HG03342 (cell line): Measurements from ENCODE around the gene VPS13A.
A peak's percentile ranks its signal among the peaks of the same experiment; 100 is the strongest.
"Not testable (repeated sequence)": the region's sequence is repeated elsewhere in the genome, so short reads cannot be mapped to it uniquely, and the experiment has no call there.

Experiments used
- ATAC-seq: cut with Tn5 transposase; IDR thresholded peaks from one replicate; pipeline ENCODE4 v1.9.1; 2021; ENCODE audit warnings: mild to moderate bottlenecking, moderate library complexity; ENCODE audit not compliant: unreplicated experiment

Gene VPS13A

DNA sequence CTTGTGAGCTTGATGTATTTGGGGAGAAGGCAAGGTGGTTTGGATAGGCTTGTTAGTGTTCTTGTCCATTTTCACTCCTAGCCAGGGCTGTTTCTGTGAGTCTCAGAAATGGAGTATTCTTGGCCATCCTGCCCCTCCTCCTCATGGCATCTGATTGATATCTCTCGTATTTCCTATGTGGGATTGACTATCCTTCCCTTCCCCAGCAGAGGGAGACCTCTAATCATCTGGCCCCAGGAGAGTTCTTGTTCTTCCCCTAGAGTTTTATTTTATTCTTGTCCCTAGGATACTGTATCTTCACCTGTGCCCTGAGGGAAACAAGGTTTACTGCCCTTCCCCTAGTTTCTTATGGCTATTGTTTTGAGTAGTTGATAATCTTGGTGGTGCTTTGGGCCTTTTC, 114.4 kb downstream of the VPS13A start:
- ATAC-seq: no peak

- no peak for ATAC-seq
Measured at GRCh38 chr9:77293949-77294348, 116.6 kb downstream of the VPS13A start.

DNA sequence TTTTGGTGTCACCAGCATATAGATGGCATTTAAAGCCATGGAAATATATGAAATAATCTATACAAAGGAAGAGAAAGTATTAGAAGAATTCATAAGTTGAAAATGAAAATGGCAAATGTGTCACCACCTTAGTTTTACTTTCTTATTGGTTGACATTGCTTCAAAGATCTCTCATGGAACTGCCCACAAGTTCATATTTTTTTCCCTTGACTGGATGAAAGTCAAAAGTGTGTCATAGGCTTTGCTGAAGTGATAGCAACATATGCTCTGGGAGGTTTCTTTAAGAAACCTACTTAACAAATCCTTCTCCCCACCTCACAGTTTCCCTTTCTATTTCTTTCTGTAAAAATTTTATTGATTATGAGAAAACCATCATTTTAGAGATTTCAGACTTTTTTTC, 127.2 kb downstream of the VPS13A start:
- peak; percentile 51 for ATAC-seq

GRCh38 chr9:77305622-77306400, 128.5 kb downstream of the VPS13A start:
- ATAC-seq: no peak

- ATAC-seq: no peak
Measured at GRCh38 chr9:77307166-77307565, 129.8 kb downstream of the VPS13A start.

- no peak for ATAC-seq
Measured at GRCh38 chr9:77316058-77316457, 138.7 kb downstream of the VPS13A start.

GRCh38 chr9:77325058-77325457, 147.7 kb downstream of the VPS13A start:
- ATAC-seq: no peak

- ATAC-seq: no peak
Measured at GRCh38 chr9:77328102-77328501, 150.8 kb downstream of the VPS13A start.

DNA sequence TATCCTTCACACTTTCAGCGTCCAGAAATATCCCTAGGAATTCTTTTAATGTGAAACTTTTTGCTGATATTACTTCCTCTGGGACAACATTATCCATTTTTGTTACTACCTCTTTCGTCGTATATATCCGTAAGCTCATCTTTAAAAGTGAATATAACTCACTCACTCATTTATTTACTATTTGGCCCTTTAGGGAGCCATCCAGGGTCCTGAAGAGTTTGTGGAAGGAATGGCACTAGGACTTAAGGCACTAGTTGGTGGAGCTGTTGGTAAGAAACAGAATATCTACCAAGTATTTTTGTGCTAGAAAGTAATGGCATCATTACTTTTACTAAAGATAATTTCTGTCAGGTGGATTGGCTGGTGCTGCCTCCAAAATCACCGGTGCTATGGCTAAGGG, 192.7 kb downstream of the VPS13A start:
- ATAC-seq: no peak

DNA sequence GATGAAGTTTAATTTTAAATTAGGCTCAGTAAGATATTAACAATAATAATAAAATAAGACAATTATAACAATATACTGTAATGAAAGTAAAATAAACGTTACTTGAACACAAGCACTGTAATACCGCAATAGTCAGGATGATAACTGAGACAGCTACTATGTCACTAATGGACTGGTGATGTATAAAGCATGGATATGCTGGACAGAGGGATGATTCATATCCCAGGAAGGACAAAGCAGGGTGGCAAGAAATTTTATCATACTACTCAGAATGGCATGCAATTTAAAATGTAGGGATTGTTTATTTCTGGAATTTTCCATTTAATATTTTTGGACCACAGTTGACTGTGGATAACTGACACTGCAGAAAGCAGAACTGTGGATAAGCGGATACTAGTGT, 196.9 kb downstream of the VPS13A start:
- no peak for ATAC-seq

DNA sequence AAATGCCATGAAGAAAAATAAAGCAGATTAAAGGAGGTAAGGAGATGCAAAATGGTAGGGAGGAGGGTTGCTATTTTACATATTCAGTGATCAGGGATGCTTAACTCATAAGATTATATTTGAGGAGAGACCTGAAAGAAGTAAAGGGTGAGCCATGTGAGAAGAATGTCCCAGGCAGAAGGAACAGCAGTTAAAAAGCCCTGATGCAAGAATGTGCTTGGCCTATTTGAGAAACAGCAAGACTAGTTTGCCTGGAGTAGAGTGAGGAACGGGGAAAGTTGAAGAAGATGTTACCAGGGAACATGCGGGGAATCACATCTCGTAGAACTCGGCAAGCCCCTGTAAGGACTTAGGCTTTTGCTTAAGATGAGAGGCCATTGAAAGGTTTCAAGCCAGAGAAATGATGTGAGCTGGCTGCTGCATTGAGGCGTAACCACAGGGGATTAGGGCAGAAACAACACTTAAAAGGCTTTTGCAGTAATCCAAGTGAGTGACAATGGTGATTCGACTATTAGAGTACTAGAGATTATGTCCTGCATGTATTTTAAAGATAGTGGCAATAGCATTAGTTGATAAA, 198.7 kb downstream of the VPS13A start:
- no peak for ATAC-seq

- ATAC-seq: no peak
Measured at GRCh38 chr9:77384406-77384805, 207.1 kb downstream of the VPS13A start.

DNA sequence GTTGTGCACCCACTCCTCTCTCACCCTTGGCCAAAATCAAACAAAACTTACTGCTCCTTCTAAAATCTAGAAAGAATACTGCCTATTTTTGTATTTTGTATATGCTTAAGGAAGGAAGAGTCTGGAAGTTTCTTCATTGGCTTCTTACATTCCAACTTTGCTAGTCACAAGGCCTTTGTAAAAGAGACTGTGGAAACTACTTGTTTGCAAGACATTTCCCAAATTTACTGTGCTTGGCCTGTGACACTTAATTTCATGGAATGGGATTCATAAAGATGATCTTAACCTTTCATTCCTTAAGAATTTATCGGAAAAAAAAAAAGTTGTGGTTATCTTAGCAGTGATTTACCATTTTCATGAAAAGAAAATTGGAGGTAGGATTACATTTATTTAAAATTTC, 208.9 kb downstream of the VPS13A start:
- ATAC-seq: no peak

GRCh38 chr9:77391834-77392233, 214.5 kb downstream of the VPS13A start:
- no peak for ATAC-seq

DNA sequence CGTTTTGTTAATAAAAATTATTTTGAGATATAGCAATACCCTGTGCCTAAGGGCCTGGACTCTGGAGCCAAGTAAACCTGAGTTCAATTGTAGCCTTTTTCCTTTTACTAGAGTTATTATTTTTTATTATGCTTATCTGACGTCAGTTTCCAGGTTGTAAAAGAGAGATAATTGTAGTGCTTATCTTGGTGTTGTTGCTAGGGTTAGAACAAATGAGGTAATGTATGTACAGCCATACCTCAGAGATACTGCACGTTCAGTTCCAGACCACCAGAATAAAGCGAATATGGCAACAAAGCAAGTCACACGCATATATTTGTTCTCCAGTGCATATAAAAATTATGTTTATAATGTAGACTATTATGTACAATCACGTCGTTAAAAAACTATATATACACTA, 215.0 kb downstream of the VPS13A start:
- ATAC-seq: no peak

DNA sequence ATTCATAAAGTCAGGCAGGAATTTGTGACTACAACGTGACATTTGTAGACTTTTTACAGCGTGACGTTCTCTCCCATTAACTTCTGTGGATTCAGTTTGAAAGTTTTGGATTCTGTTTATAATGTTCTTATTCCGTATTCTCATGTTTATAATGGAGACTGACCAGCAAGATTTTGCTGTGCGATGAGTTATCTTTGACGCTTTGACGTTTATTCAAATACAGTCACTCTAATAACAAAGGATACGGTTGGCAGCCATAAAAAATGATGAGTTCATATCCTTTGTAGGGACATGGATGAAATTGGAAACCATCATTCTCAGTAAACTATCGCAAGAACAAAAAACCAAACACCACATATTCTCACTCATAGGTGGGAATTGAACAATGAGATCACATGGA, 221.2 kb downstream of the VPS13A start:
- not testable (repeated sequence) for ATAC-seq

DNA sequence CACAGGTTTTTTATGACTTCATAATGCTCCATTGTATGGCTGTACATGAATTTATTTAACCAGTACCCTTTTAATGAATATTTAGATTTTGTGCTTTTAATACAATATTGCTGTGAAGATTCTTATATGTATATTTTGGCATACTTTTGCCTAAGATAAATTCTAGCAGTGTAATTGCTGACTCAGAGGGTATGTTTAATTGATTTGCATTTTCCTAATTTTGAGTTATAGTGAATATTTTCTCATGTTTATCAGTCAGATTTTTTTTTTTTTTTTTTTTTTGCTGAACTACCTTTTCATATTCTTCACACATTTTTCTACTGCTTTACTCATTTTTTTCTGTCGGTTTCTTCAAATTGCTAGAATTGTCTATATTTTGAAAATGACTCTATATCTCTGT, 222.6 kb downstream of the VPS13A start:
- ATAC-seq: no peak

DNA sequence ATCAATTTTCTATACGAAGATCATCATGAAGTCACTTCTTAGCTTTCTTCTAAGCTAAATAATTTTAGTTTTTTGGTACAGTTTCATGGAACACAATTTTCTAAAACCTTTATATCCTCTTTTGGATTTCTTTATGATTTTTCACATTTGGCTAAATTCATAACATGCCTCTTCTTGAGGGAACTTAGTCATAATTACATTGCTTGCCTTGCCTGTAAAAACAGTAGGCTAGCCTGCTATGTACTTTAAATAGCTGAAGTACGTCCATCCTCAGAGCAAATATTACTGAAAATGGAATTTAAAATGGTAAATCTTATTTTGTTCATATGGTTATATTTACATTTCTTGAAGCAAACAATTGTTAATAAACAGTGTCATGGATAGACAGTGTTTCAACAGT, 225.0 kb downstream of the VPS13A start:
- no peak for ATAC-seq

- no peak for ATAC-seq
Measured at GRCh38 chr9:77403239-77403638, 225.9 kb downstream of the VPS13A start.

DNA sequence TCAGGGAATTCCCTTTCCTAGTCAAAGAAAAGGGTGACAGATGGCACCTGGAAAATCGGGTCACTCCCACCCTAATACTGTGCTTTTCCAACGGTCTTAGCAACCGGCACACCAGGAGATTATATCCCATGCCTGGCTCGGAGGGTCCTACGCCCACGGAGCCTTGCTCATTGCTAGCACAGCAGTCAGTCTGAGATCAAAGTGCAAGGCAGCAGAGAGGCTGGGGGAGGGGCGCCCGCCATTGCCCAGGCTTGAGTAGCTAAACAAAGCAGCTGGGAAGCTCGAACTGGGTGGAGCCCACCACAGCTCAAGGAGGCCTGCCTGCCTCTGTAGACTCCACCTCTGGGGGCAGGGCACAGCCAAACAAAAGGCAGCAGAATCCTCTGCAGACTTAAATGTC, 231.2 kb downstream of the VPS13A start:
- not testable (repeated sequence) for ATAC-seq

GRCh38 chr9:77417566-77417965, 240.2 kb downstream of the VPS13A start:
- ATAC-seq: no peak

GRCh38 chr9:77418226-77418625, 240.9 kb downstream of the VPS13A start:
- ATAC-seq: no peak

GRCh38 chr9:77420641-77421040, 243.3 kb downstream of the VPS13A start:
- ATAC-seq: no peak
